Peyer's patch (tissue), 4 donors: ENCODE data around the gene PLA2G6.

Experiments
- POLR2A ChIP-seq, 2 donors: fragments of 450-650 bp; IDR thresholded peaks; one replicate each; pipeline ENCODE4 v1.5.1; 2017; ENCODE audit warnings: antibody characterized with exemption in 2 of 2, mild to moderate bottlenecking in 2 of 2, moderate library complexity in 2 of 2
- TF ChIP-seq, protein P1 (sequence below), 6 experiments: fragments of 450-650 bp in 4 of 6; fragments of 200-600 bp in 2 of 6; sonication (generic) in 1 of 6; IDR thresholded peaks; one replicate each; pipeline ENCODE4 v1.5.1; 2017 to 2019; ENCODE audit warnings: antibody characterized with exemption in 6 of 6, mild to moderate bottlenecking in 3 of 6, moderate library complexity in 1 of 6

DNA sequence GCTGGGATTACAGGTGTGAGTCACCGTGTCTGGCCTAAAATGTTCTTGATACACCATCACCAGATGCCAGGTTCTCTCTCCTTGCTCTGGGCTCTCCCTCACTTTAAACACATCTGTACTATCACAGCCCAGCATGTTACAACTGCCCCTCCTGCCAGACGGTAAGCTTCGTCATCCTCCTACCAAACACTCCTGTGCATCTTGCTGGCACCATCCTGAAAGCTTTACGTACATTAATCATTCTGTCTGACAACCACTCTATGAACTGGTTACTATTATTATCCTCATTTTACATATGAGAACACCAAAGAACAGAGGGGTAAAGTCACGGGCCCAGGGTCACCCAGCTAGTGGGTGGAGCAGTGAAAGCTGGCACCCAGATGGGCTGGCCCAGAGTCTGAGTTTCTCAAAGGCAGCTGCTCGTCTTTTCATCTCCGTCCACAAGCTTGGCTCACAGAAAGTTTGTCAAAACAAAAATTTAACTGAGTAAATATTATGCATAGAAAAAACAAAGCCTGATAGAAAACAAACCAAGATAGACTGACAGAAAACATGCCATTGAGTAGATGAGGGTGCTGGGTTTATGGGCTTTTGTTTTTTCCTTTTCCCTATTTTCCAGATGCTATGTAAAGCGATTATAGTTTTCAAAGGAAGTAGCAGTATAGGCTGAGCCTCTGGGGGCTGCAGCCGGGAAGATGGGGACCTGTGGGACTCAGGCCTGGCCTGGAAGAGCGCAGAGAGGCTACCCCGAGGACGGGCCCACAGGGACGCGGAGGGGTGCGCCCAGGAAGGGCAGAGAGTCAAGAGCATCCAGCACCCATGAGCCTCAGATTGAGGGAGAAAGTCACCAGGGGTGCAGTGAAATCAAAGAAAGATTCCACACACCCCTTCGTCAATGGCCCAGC is 9.5 kb downstream of the PLA2G6 start:
- TF ChIP-seq POLR2A (IDR thresholded peaks at IDR 0.05) = no peak
- TF ChIP-seq, protein P1, sequence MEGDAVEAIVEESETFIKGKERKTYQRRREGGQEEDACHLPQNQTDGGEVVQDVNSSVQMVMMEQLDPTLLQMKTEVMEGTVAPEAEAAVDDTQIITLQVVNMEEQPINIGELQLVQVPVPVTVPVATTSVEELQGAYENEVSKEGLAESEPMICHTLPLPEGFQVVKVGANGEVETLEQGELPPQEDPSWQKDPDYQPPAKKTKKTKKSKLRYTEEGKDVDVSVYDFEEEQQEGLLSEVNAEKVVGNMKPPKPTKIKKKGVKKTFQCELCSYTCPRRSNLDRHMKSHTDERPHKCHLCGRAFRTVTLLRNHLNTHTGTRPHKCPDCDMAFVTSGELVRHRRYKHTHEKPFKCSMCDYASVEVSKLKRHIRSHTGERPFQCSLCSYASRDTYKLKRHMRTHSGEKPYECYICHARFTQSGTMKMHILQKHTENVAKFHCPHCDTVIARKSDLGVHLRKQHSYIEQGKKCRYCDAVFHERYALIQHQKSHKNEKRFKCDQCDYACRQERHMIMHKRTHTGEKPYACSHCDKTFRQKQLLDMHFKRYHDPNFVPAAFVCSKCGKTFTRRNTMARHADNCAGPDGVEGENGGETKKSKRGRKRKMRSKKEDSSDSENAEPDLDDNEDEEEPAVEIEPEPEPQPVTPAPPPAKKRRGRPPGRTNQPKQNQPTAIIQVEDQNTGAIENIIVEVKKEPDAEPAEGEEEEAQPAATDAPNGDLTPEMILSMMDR (IDR thresholded peaks at IDR 0.05) = no peak
